Measurements from ENCODE around the gene TMX2. TPM values are rescaled to one million over a fixed set of nuclear protein-coding genes. Genes with fewer than 3 reads are reported as not detected.

TMX2 gene
- total RNA-seq, 1 experiment from 2014 or later = 161 TPM

- DNase-seq (ENCODE audit: low read depth) = no peak
Observed at GRCh38 chr11:57764972-57765371, 52.6 kb downstream of the TMX2 start.

GRCh38 chr11:57770793-57771192 lies 58.4 kb downstream of the TMX2 start:
- DNase-seq (ENCODE audit: low read depth) = no peak

- no peak for DNase-seq (ENCODE audit: low read depth)
Observed at GRCh38 chr11:57771365-57771764, 59.0 kb downstream of the TMX2 start.

GRCh38 chr11:57772562-57772961 lies 60.2 kb downstream of the TMX2 start:
- no peak for DNase-seq (ENCODE audit: low read depth)

- peak; percentile 52 for DNase-seq (ENCODE audit: low read depth)
Observed at GRCh38 chr11:57773026-57773598, 60.7 kb downstream of the TMX2 start.

GRCh38 chr11:57775491-57775890 lies 63.1 kb downstream of the TMX2 start:
- no peak for DNase-seq (ENCODE audit: low read depth)

GRCh38 chr11:57776031-57776521 lies 63.7 kb downstream of the TMX2 start:
- DNase-seq (ENCODE audit: low read depth) = no peak

- DNase-seq (ENCODE audit: low read depth) = no peak
Observed at GRCh38 chr11:57776577-57777210, 64.3 kb downstream of the TMX2 start.

- DNase-seq (ENCODE audit: low read depth) = peak; percentile 53
Observed at GRCh38 chr11:57777969-57778317, 65.5 kb downstream of the TMX2 start.

- DNase-seq (ENCODE audit: low read depth) = peak; percentile 98
Observed at GRCh38 chr11:57778318-57779037, 66.1 kb downstream of the TMX2 start.

GRCh38 chr11:57779276-57779675 lies 66.9 kb downstream of the TMX2 start:
- DNase-seq (ENCODE audit: low read depth) = peak; percentile 55

- no peak for DNase-seq (ENCODE audit: low read depth)
Observed at GRCh38 chr11:57781529-57781943, 69.1 kb downstream of the TMX2 start.

- no peak for DNase-seq (ENCODE audit: low read depth)
Observed at GRCh38 chr11:57785072-57785471, 72.7 kb downstream of the TMX2 start.

GRCh38 chr11:57786436-57786835 lies 74.0 kb downstream of the TMX2 start:
- DNase-seq (ENCODE audit: low read depth) = no peak

- no peak for DNase-seq (ENCODE audit: low read depth)
Observed at GRCh38 chr11:57787006-57787604, 74.7 kb downstream of the TMX2 start.

- no peak for DNase-seq (ENCODE audit: low read depth)
Observed at GRCh38 chr11:57787920-57788702, 75.7 kb downstream of the TMX2 start.

GRCh38 chr11:57788703-57789088 lies 76.3 kb downstream of the TMX2 start:
- no peak for DNase-seq (ENCODE audit: low read depth)

Other genes with a start within 250 kb of the TMX2 start
- 5.6 and 9.0 TPM in 2 replicates for gene SLC43A1, start 196.9 kb upstream of the TMX2 start, total RNA-seq (2014; rRNA removed; shearing (Covaris generic))
- gene TIMM10, start 181.8 kb upstream of the TMX2 start, total RNA-seq (2014; rRNA removed; shearing (Covaris generic)) = 164 and 188 TPM in 2 replicates
- not detected in 2 replicates for gene SMTNL1, start 175.0 kb upstream of the TMX2 start, total RNA-seq (2014; rRNA removed; shearing (Covaris generic))
- gene UBE2L6, start 144.9 kb upstream of the TMX2 start, total RNA-seq (2014; rRNA removed; shearing (Covaris generic)) = 22.4 and 29.8 TPM in 2 replicates
- gene SERPING1, start 114.9 kb upstream of the TMX2 start, total RNA-seq (2014; rRNA removed; shearing (Covaris generic)) = 4.6 TPM in 1 of 2 replicates, not detected in the other
- gene YPEL4, start 62.7 kb upstream of the TMX2 start, total RNA-seq (2014; rRNA removed; shearing (Covaris generic)) = not detected in 2 replicates
- gene CLP1, start 54.8 kb upstream of the TMX2 start, total RNA-seq (2014; rRNA removed; shearing (Covaris generic)) = 27.7 and 38.4 TPM in 2 replicates
- gene ZDHHC5, start 44.5 kb upstream of the TMX2 start, total RNA-seq (2014; rRNA removed; shearing (Covaris generic)) = 27.7 and 28.0 TPM in 2 replicates
- 22.1 and 24.2 TPM in 2 replicates for gene MED19, start 378 bp upstream of the TMX2 start, total RNA-seq (2014; rRNA removed; shearing (Covaris generic))
- 220 and 290 TPM in 2 replicates for gene SELENOH, start 28.9 kb downstream of the TMX2 start, total RNA-seq (2014; rRNA removed; shearing (Covaris generic))
- gene BTBD18, start 39.2 kb downstream of the TMX2 start, total RNA-seq (2014; rRNA removed; shearing (Covaris generic)) = not detected in 2 replicates
- 75.8 and 78.8 TPM in 2 replicates for gene CTNND1, start 49.2 kb downstream of the TMX2 start, total RNA-seq (2014; rRNA removed; shearing (Covaris generic))

Measured in Daoy (cell line).